Neural progenitor cell (in vitro differentiated cells): ENCODE results near the gene FER. TPM values are rescaled to one million over a fixed set of nuclear protein-coding genes. Genes with fewer than 3 reads are reported as not detected.

Source experiments
- DNase-seq: peaks from one replicate; pipeline ENCODE4 v3.0.0-alpha.2; 2016; ENCODE audit warnings: low spot score
- H2AFZ ChIP-seq: fragments of 200-600 bp; sonication (generic); replicated peaks from 2 replicates; pipeline ENCODE4 v1.6.1; 2016; ENCODE audit warnings: antibody characterized with exemption
- H3F3A ChIP-seq: fragments of 200-600 bp; sonication (generic); 2 replicates; pipeline ENCODE4 v1.6.1; 2016; ENCODE audit warnings: antibody characterized with exemption, low read depth
- H3K27ac ChIP-seq: fragments of 200-600 bp; sonication (generic); 2 replicates; pipeline ENCODE4 v1.5.1; 2016; ENCODE audit warnings: mild to moderate bottlenecking
- H3K27me3 ChIP-seq: fragments of 200-600 bp; sonication (generic); 2 replicates; pipeline ENCODE4 v1.6.1; 2016; ENCODE audit warnings: mild to moderate bottlenecking, moderate library complexity
- H3K36me3 ChIP-seq: fragments of 200-600 bp; sonication (generic); 2 replicates; pipeline ENCODE4 v1.5.1; 2016
- H3K4me1 ChIP-seq: fragments of 200-600 bp; sonication (generic); 2 replicates; pipeline ENCODE4 v1.6.1; 2016; ENCODE audit warnings: mixed run types
- H3K4me2 ChIP-seq: fragments of 200-600 bp; sonication (generic); 2 replicates; pipeline ENCODE4 v1.6.1; 2016
- H3K4me3 ChIP-seq: fragments of 200-600 bp; sonication (generic); 2 replicates; pipeline ENCODE4 v1.5.1; 2016
- H3K79me2 ChIP-seq: fragments of 200-600 bp; sonication (generic); 2 replicates; pipeline ENCODE4 v1.6.1; 2016; ENCODE audit warnings: low read depth
- H3K9ac ChIP-seq: fragments of 200-600 bp; sonication (generic); 2 replicates; pipeline ENCODE4 v1.6.1; 2016
- H3K9me3 ChIP-seq: fragments of 200-600 bp; sonication (generic); 2 replicates; pipeline ENCODE4 v1.5.1; 2016; ENCODE audit warnings: low read depth
- H4K20me1 ChIP-seq: fragments of 200-600 bp; sonication (generic); 2 replicates; pipeline ENCODE4 v1.6.1; 2016; ENCODE audit warnings: low read depth
- H3K27ac Mint-ChIP-seq: 3 replicates; pipeline ENCODE4 v1.8.0; 2021; ENCODE audit warnings: mixed read lengths
- H3K27me3 Mint-ChIP-seq: 2 replicates; pipeline ENCODE4 v1.8.0; 2022; ENCODE audit warnings: low read depth, mild to moderate bottlenecking, inconsistent platforms, moderate library complexity, mixed read lengths; ENCODE audit not compliant: insufficient read depth
- H3K36me3 Mint-ChIP-seq: 3 replicates; pipeline ENCODE4 v1.8.0; 2021; ENCODE audit warnings: mixed read lengths
- H3K4me1 Mint-ChIP-seq: 3 replicates; pipeline ENCODE4 v1.8.0; 2021; ENCODE audit warnings: mixed read lengths
- H3K4me3 Mint-ChIP-seq: 3 replicates; pipeline ENCODE4 v1.8.0; 2021; ENCODE audit warnings: mild to moderate bottlenecking, moderate library complexity, mixed read lengths
- H3K9me3 Mint-ChIP-seq: 3 replicates; pipeline ENCODE4 v1.8.0; 2020; ENCODE audit warnings: mixed read lengths
- CTCF ChIP-seq: fragments of 200-600 bp; sonication (generic); IDR thresholded peaks from 2 replicates; pipeline ENCODE4 v1.5.1; 2017; ENCODE audit warnings: antibody characterized with exemption, mild to moderate bottlenecking
- EZH2 ChIP-seq: fragments of 200-600 bp; sonication (generic); IDR thresholded peaks from 2 replicates; pipeline ENCODE4 v1.6.1; 2017; ENCODE audit warnings: antibody characterized with exemption, mild to moderate bottlenecking, moderate library complexity
- EZH2phosphoT487 ChIP-seq: fragments of 200-600 bp; sonication (generic); IDR thresholded peaks from 2 replicates; pipeline ENCODE4 v1.6.1; 2017; ENCODE audit warnings: antibody characterized with exemption
- total RNA-seq: library from RNA; depleted of rRNA; stranded (reverse); fragments of >200 nt; gene quantifications from 2 replicates; pipeline ENCODE4 v1.2.3, GENCODE V29; 2015; ENCODE audit warnings: low replicate concordance

The FER gene
- total RNA-seq, 1 donor from 2014 or later = 25.0 TPM

- H4K20me1 ChIP-seq = no peaks in the 10 kb centered on the region
- H3K9ac ChIP-seq = no peak overlapping the region
- no peaks in the 10 kb centered on the region for H3K27me3 ChIP-seq
- Mint-ChIP-seq H3K36me3 (no peaks in the 10 kb centered on the region), H3K27ac (no peak overlapping the region), H3K4me1 (peaks cover 8% of the 10 kb centered on the region), H3K4me3 (no peak overlapping the region), H3K27me3 (peaks cover 2% of the 10 kb centered on the region), H3K9me3 (no peaks in the 10 kb centered on the region)
- H3K4me1 ChIP-seq = peaks cover 15% of the 10 kb centered on the region
- no peaks in the 10 kb centered on the region for H3K9me3 ChIP-seq
- no peak overlapping the region for H3K4me2 ChIP-seq
- H2AFZ ChIP-seq = no peak overlapping the region
- TF ChIP-seq CTCF (no peak), EZH2 (no peak), EZH2phosphoT487 (no peak)
- no peak overlapping the region for H3K4me3 ChIP-seq
- DNase-seq = no peak
- no peaks in the 10 kb centered on the region for H3K79me2 ChIP-seq
- H3F3A ChIP-seq = no peaks in the 10 kb centered on the region
- no peaks in the 10 kb centered on the region for H3K36me3 ChIP-seq
- H3K27ac ChIP-seq = peak overlapping the region; percentile 13
These were observed 282.9 kb downstream of the FER start for GRCh38 chr5:109030360-109031143.

GRCh38 chr5:109034306-109034705 is 286.6 kb downstream of the FER start:
- Mint-ChIP-seq H3K27ac (peak overlapping the region; percentile 29), H3K36me3 (no peaks in the 10 kb centered on the region), H3K4me3 (no peak overlapping the region), H3K27me3 (peaks cover 4% of the 10 kb centered on the region), H3K9me3 (no peaks in the 10 kb centered on the region), H3K4me1 (peaks cover 8% of the 10 kb centered on the region)
- no peak overlapping the region for H2AFZ ChIP-seq
- H3K9me3 ChIP-seq = no peaks in the 10 kb centered on the region
- peak; percentile 13 for DNase-seq
- H3K79me2 ChIP-seq = no peaks in the 10 kb centered on the region
- no peak for TF ChIP-seq EZH2
- TF ChIP-seq EZH2phosphoT487 = no peak
- TF ChIP-seq CTCF = no peak
- no peaks in the 10 kb centered on the region for H3K36me3 ChIP-seq
- H3K4me2 ChIP-seq = no peak overlapping the region
- H3K4me3 ChIP-seq = no peak overlapping the region
- peaks cover 15% of the 10 kb centered on the region for H3K4me1 ChIP-seq
- H3K27me3 ChIP-seq = no peaks in the 10 kb centered on the region
- H3K9ac ChIP-seq = no peak overlapping the region
- no peaks in the 10 kb centered on the region for H3F3A ChIP-seq
- no peak overlapping the region for H3K27ac ChIP-seq
- H4K20me1 ChIP-seq = no peaks in the 10 kb centered on the region

- Mint-ChIP-seq H3K4me3 (no peak overlapping the region), H3K36me3 (no peaks in the 10 kb centered on the region), H3K27ac (no peak overlapping the region), H3K27me3 (peaks cover 2% of the 10 kb centered on the region), H3K4me1 (peaks cover 8% of the 10 kb centered on the region), H3K9me3 (no peaks in the 10 kb centered on the region)
- TF ChIP-seq EZH2phosphoT487 (no peak), CTCF (no peak), EZH2 (no peak)
- no peak overlapping the region for H3K27ac ChIP-seq
- no peak for DNase-seq
- H3K9me3 ChIP-seq = no peaks in the 10 kb centered on the region
- H3K9ac ChIP-seq = no peak overlapping the region
- no peak overlapping the region for H2AFZ ChIP-seq
- H3K4me3 ChIP-seq = no peak overlapping the region
- H3K79me2 ChIP-seq = no peaks in the 10 kb centered on the region
- H3K36me3 ChIP-seq = no peaks in the 10 kb centered on the region
- no peaks in the 10 kb centered on the region for H3K27me3 ChIP-seq
- no peaks in the 10 kb centered on the region for H4K20me1 ChIP-seq
- no peaks in the 10 kb centered on the region for H3F3A ChIP-seq
- no peak overlapping the region for H3K4me2 ChIP-seq
- peaks cover 13% of the 10 kb centered on the region for H3K4me1 ChIP-seq
These were observed 287.7 kb downstream of the FER start for GRCh38 chr5:109035436-109035835.
